Measurements from ENCODE around the gene TRDMT1.

Gene TRDMT1

GRCh38 chr10:17155826-17156225 lies 45.6 kb downstream of the TRDMT1 start:
- no peak for TF ChIP-seq CTCF (IDR thresholded peaks at IDR 0.05; ENCODE audit: low read depth, low read length, poor library complexity, severe bottlenecking)
- TF ChIP-seq EZH2phosphoT487 (IDR thresholded peaks at IDR 0.05; ENCODE audit: borderline replicate concordance, low read length): no peak
- H3K9me2 ChIP-seq (replicated peaks; ENCODE audit: control insufficient read depth, low read length): no peaks in the 10 kb centered on the region

GRCh38 chr10:17154116-17154515 lies 47.4 kb downstream of the TRDMT1 start:
- TF ChIP-seq CTCF (IDR thresholded peaks at IDR 0.05; ENCODE audit: low read depth, low read length, poor library complexity, severe bottlenecking) (no peak), EZH2phosphoT487 (IDR thresholded peaks at IDR 0.05; ENCODE audit: borderline replicate concordance, low read length) (no peak)
- Histone ChIP-seq H3F3A (ENCODE audit: control insufficient read depth, insufficient read depth) (no peaks in the 10 kb centered on the region), H3K27ac (ENCODE audit: low read depth, low read length) (no peak overlapping the region), H3K9me3 (ENCODE audit: control insufficient read depth, insufficient read depth, low read length) (no peaks in the 10 kb centered on the region), H3K4me1 (ENCODE audit: control insufficient read depth, low read length) (no peaks in the 10 kb centered on the region), H3K36me3 (ENCODE audit: control insufficient read depth, low read length) (no peaks in the 10 kb centered on the region), H4K20me1 (ENCODE audit: control insufficient read depth, insufficient read depth, low read depth, low read length) (no peaks in the 10 kb centered on the region), H3K4me3 (ENCODE audit: low read length) (no peak overlapping the region), H3K27me3 (ENCODE audit: control insufficient read depth, low read length) (no peaks in the 10 kb centered on the region), H3K4me2 (ENCODE audit: low read length) (no peak overlapping the region), H3K79me2 (ENCODE audit: control insufficient read depth, low read length) (no peaks in the 10 kb centered on the region), H3K9me2 (replicated peaks; ENCODE audit: control insufficient read depth, low read length) (no peaks in the 10 kb centered on the region)

More at GRCh38 chr10:17155826-17156225, 45.6 kb downstream of the TRDMT1 start:
- no peaks in the 10 kb centered on the region for H3K36me3 ChIP-seq (ENCODE audit: control insufficient read depth, low read length)
- H3K9me3 ChIP-seq (ENCODE audit: control insufficient read depth, insufficient read depth, low read length): no peaks in the 10 kb centered on the region
- no peaks in the 10 kb centered on the region for H4K20me1 ChIP-seq (ENCODE audit: control insufficient read depth, insufficient read depth, low read depth, low read length)
- no peak overlapping the region for H3K4me3 ChIP-seq (ENCODE audit: low read length)
- no peaks in the 10 kb centered on the region for H3K79me2 ChIP-seq (ENCODE audit: control insufficient read depth, low read length)
- no peak overlapping the region for H3K27ac ChIP-seq (ENCODE audit: low read depth, low read length)
- no peaks in the 10 kb centered on the region for H3K4me1 ChIP-seq (ENCODE audit: control insufficient read depth, low read length)
- H3F3A ChIP-seq (ENCODE audit: control insufficient read depth, insufficient read depth): no peaks in the 10 kb centered on the region
- no peaks in the 10 kb centered on the region for H3K27me3 ChIP-seq (ENCODE audit: control insufficient read depth, low read length)
- no peak overlapping the region for H3K4me2 ChIP-seq (ENCODE audit: low read length)

GRCh38 chr10:17153321-17153720 lies 48.2 kb downstream of the TRDMT1 start:
- Histone ChIP-seq H3K4me3 (ENCODE audit: low read length) (no peak overlapping the region), H3K79me2 (ENCODE audit: control insufficient read depth, low read length) (no peaks in the 10 kb centered on the region), H3K4me1 (ENCODE audit: control insufficient read depth, low read length) (no peaks in the 10 kb centered on the region), H3F3A (ENCODE audit: control insufficient read depth, insufficient read depth) (no peaks in the 10 kb centered on the region), H3K9me2 (replicated peaks; ENCODE audit: control insufficient read depth, low read length) (no peaks in the 10 kb centered on the region), H3K36me3 (ENCODE audit: control insufficient read depth, low read length) (no peaks in the 10 kb centered on the region), H4K20me1 (ENCODE audit: control insufficient read depth, insufficient read depth, low read depth, low read length) (no peaks in the 10 kb centered on the region), H3K4me2 (ENCODE audit: low read length) (no peak overlapping the region), H3K27ac (ENCODE audit: low read depth, low read length) (no peak overlapping the region), H3K27me3 (ENCODE audit: control insufficient read depth, low read length) (no peaks in the 10 kb centered on the region), H3K9me3 (ENCODE audit: control insufficient read depth, insufficient read depth, low read length) (no peaks in the 10 kb centered on the region)
- TF ChIP-seq EZH2phosphoT487 (IDR thresholded peaks at IDR 0.05; ENCODE audit: borderline replicate concordance, low read length) (no peak), CTCF (IDR thresholded peaks at IDR 0.05; ENCODE audit: low read depth, low read length, poor library complexity, severe bottlenecking) (no peak)

GRCh38 chr10:17151716-17152115 lies 49.8 kb downstream of the TRDMT1 start:
- no peak overlapping the region for H3K4me2 ChIP-seq (ENCODE audit: low read length)
- no peaks in the 10 kb centered on the region for H3K4me1 ChIP-seq (ENCODE audit: control insufficient read depth, low read length)
- TF ChIP-seq CTCF (IDR thresholded peaks at IDR 0.05; ENCODE audit: low read depth, low read length, poor library complexity, severe bottlenecking) (no peak), EZH2phosphoT487 (IDR thresholded peaks at IDR 0.05; ENCODE audit: borderline replicate concordance, low read length) (no peak)
- no peaks in the 10 kb centered on the region for H3F3A ChIP-seq (ENCODE audit: control insufficient read depth, insufficient read depth)
- H3K27me3 ChIP-seq (ENCODE audit: control insufficient read depth, low read length): no peaks in the 10 kb centered on the region
- H3K9me2 ChIP-seq (replicated peaks; ENCODE audit: control insufficient read depth, low read length): no peaks in the 10 kb centered on the region
- H3K79me2 ChIP-seq (ENCODE audit: control insufficient read depth, low read length): no peaks in the 10 kb centered on the region
- no peaks in the 10 kb centered on the region for H3K36me3 ChIP-seq (ENCODE audit: control insufficient read depth, low read length)
- H4K20me1 ChIP-seq (ENCODE audit: control insufficient read depth, insufficient read depth, low read depth, low read length): no peaks in the 10 kb centered on the region
- no peak overlapping the region for H3K27ac ChIP-seq (ENCODE audit: low read depth, low read length)
- H3K9me3 ChIP-seq (ENCODE audit: control insufficient read depth, insufficient read depth, low read length): no peaks in the 10 kb centered on the region
- no peak overlapping the region for H3K4me3 ChIP-seq (ENCODE audit: low read length)

All from DOHH2 (cell line).